Measurements from ENCODE around the gene CFAP61. TPM values are rescaled to one million over a fixed set of nuclear protein-coding genes. Genes with fewer than 3 reads are reported as not detected.

Gene CFAP61
- total RNA-seq, 1 experiment from 2014 or later, result 0.28 TPM

GRCh38 chr20:20089939-20090338, 37.6 kb downstream of the CFAP61 start:
- H3K9me3 ChIP-seq (ENCODE audit: control insufficient read depth, insufficient read depth, low read depth, low read length), result no peaks in the 10 kb centered on the region
- no peak for TF ChIP-seq TCF7L2 (IDR thresholded peaks at IDR 0.05; ENCODE audit: low read depth, low read length)
- no peak for TF ChIP-seq REST (IDR thresholded peaks at IDR 0.05; ENCODE audit: insufficient read depth in 1 of 2, low read depth in 2 of 2, low read length in 1 of 2)
- TF ChIP-seq, protein P1, sequence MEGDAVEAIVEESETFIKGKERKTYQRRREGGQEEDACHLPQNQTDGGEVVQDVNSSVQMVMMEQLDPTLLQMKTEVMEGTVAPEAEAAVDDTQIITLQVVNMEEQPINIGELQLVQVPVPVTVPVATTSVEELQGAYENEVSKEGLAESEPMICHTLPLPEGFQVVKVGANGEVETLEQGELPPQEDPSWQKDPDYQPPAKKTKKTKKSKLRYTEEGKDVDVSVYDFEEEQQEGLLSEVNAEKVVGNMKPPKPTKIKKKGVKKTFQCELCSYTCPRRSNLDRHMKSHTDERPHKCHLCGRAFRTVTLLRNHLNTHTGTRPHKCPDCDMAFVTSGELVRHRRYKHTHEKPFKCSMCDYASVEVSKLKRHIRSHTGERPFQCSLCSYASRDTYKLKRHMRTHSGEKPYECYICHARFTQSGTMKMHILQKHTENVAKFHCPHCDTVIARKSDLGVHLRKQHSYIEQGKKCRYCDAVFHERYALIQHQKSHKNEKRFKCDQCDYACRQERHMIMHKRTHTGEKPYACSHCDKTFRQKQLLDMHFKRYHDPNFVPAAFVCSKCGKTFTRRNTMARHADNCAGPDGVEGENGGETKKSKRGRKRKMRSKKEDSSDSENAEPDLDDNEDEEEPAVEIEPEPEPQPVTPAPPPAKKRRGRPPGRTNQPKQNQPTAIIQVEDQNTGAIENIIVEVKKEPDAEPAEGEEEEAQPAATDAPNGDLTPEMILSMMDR (IDR thresholded peaks at IDR 0.05), result no peak
- no peak for TF ChIP-seq SIN3A (IDR thresholded peaks at IDR 0.05; ENCODE audit: borderline replicate concordance, insufficient read depth, low read depth, low read length)
- TF ChIP-seq POLR2AphosphoS5 (IDR thresholded peaks at IDR 0.05; ENCODE audit: low read depth, low read length), result no peak
- H3K27ac ChIP-seq (ENCODE audit: low read length), result no peak overlapping the region
- ATAC-seq (no peak), DNase-seq (ENCODE audit: low read depth, low spot score) (no peak)
- intact Hi-C loops (cut with micrococcal nuclease; ENCODE audit: unreplicated experiment), result loop anchor here (10.0 kb wide), 2 partner anchors 275 to 505 kb away; partner anchors contain the start of gene INSM1
- no peaks in the 10 kb centered on the region for H3K4me1 ChIP-seq (ENCODE audit: control insufficient read depth, insufficient read depth, low read length)
- CTCF ChIA-PET, result no interaction called here
- H3K36me3 ChIP-seq (ENCODE audit: control insufficient read depth, insufficient read depth, low read length), result no peaks in the 10 kb centered on the region
- no TSS peak for BruUV-seq (replicated peaks)
- H3K27me3 ChIP-seq (ENCODE audit: control insufficient read depth, insufficient read depth, low read length), result no peaks in the 10 kb centered on the region
- POLR2A ChIA-PET, result no interaction called here
- no peak overlapping the region for H3K4me3 ChIP-seq (ENCODE audit: low read depth in 2 of 2, low read length in 2 of 2)
- in situ Hi-C loops (cut with HindIII; ENCODE audit: low pct_unique_long_range_greater_than_20kb, low sequenced_read_pairs), result no loop called here

- in situ Hi-C loops (cut with HindIII; ENCODE audit: low pct_unique_long_range_greater_than_20kb, low sequenced_read_pairs), result no loop called here
- BruUV-seq (replicated peaks), result no TSS peak
- ATAC-seq (no peak), DNase-seq (ENCODE audit: low read depth, low spot score) (no peak)
- Histone ChIP-seq H3K4me1 (ENCODE audit: control insufficient read depth, insufficient read depth, low read length) (no peaks in the 10 kb centered on the region), H3K36me3 (ENCODE audit: control insufficient read depth, insufficient read depth, low read length) (no peaks in the 10 kb centered on the region), H3K4me3 (ENCODE audit: low read depth in 2 of 2, low read length in 2 of 2) (no peak overlapping the region), H3K27ac (ENCODE audit: low read length) (no peak overlapping the region), H3K9me3 (ENCODE audit: control insufficient read depth, insufficient read depth, low read depth, low read length) (no peaks in the 10 kb centered on the region), H3K27me3 (ENCODE audit: control insufficient read depth, insufficient read depth, low read length) (peaks cover 4% of the 10 kb centered on the region; the same call in 1 of the 2 replicates)
- POLR2A ChIA-PET, result no interaction called here
- CTCF ChIA-PET, result no interaction called here
- no peak for TF ChIP-seq POLR2AphosphoS5 (IDR thresholded peaks at IDR 0.05; ENCODE audit: low read depth, low read length)
- no peak for TF ChIP-seq SIN3A (IDR thresholded peaks at IDR 0.05; ENCODE audit: borderline replicate concordance, insufficient read depth, low read depth, low read length)
- TF ChIP-seq, protein P1 (IDR thresholded peaks at IDR 0.05), result no peak
- TF ChIP-seq REST (IDR thresholded peaks at IDR 0.05; ENCODE audit: insufficient read depth in 1 of 2, low read depth in 2 of 2, low read length in 1 of 2), result no peak
- TF ChIP-seq TCF7L2 (IDR thresholded peaks at IDR 0.05; ENCODE audit: low read depth, low read length), result no peak
- intact Hi-C loops (cut with micrococcal nuclease; ENCODE audit: unreplicated experiment), result no loop called here
Observed at GRCh38 chr20:20092827-20093226, 40.5 kb downstream of the CFAP61 start.
